LNCAP (cell line): ENCODE data around the gene COL12A1.

Source experiments
- TF ChIP-seq, protein P1 (sequence below): fragments of 450-650 bp; IDR thresholded peaks from 2 replicates; pipeline ENCODE4 v1.5.1; 2017; ENCODE audit warnings: mild to moderate bottlenecking

The COL12A1 gene

GRCh38 chr6:75103431-75103830 is 102.4 kb downstream of the COL12A1 start:
- TF ChIP-seq, protein P1, sequence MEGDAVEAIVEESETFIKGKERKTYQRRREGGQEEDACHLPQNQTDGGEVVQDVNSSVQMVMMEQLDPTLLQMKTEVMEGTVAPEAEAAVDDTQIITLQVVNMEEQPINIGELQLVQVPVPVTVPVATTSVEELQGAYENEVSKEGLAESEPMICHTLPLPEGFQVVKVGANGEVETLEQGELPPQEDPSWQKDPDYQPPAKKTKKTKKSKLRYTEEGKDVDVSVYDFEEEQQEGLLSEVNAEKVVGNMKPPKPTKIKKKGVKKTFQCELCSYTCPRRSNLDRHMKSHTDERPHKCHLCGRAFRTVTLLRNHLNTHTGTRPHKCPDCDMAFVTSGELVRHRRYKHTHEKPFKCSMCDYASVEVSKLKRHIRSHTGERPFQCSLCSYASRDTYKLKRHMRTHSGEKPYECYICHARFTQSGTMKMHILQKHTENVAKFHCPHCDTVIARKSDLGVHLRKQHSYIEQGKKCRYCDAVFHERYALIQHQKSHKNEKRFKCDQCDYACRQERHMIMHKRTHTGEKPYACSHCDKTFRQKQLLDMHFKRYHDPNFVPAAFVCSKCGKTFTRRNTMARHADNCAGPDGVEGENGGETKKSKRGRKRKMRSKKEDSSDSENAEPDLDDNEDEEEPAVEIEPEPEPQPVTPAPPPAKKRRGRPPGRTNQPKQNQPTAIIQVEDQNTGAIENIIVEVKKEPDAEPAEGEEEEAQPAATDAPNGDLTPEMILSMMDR: no peak

DNA sequence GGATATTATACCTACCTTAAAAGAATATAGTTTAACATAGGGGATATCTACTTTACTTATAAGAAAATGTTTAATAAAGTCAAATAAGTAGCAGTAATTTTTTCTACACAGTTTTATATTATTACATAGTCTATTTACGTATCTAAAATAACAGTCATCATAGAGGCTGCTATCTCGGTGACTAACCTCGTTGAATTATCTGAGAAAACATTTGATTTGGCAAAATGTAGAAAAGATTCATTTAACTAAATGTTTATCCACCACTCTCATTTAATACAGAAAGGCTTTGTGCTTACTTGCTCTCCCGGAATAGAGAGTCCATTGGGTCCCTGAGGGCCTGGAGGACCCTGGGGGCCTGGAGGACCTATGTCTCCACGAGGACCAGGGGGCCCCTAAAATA is 103.6 kb downstream of the COL12A1 start:
- TF ChIP-seq, protein P1: no peak

DNA sequence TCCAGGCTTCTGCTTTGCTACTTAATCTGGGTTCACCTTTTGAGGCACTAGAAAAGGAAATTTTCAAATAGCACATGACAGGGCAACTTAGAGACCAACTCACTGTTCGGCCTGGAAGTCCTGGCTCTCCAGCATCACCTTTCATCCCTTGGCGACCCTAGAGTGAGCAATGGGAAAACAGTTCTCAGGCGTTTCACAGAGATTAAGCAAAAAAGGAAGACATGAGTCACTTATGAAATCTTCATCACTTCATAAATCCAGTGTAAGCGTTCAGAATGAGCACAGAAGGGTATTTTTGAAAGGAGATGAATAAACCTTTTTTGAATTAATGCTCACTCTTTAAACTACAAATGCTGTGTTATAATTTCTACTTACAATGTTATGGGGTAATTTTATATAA is 104.0 kb downstream of the COL12A1 start:
- TF ChIP-seq, protein P1: no peak

DNA sequence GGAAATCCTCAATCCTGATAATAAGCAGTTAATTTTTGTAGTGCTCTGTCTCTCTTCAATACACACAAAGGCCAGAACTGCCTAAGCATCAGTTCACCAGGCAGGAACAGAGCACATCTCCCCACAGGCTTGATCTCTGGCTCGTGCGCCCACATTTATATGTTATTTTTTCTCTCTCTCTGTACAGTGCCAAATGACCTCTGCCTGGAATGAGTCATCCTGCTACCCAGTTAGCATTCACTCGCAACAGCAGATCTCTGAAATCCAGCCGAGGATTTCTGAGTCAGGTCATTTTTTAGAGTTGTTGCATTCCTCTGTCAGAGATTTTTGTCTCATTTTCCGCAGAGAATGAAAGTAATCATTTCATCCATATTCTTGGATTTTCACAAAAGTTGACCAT is 107.1 kb downstream of the COL12A1 start:
- TF ChIP-seq, protein P1: no peak

GRCh38 chr6:75096966-75097365 is 108.9 kb downstream of the COL12A1 start:
- TF ChIP-seq, protein P1: no peak

DNA sequence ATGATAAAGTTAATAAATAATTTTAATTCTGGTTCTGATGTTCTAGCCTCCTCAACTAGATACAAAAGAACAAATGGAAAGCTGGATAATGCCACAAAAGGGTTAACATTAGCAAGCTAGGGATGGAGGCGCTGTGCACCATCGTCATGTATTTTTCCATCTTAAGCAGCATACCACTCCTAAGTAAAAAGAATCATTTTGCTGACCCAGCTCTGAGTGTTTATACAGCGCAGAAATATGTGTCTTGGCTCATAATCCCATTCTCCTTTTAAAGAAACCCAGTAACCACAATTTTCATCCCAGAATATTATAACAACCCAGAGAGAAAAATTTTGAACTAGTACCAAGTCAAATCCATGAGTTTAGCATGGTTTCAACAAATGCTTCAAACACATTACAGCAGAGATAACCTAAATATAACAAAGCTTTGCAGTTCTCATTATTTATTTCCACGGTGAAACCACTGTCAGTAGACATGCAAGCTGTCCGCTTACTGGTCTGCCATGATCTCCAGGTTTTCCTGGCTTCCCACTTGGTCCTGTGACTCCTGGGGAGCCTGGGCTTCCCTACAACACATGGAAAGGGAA is 111.1 kb downstream of the COL12A1 start:
- TF ChIP-seq, protein P1: no peak

DNA sequence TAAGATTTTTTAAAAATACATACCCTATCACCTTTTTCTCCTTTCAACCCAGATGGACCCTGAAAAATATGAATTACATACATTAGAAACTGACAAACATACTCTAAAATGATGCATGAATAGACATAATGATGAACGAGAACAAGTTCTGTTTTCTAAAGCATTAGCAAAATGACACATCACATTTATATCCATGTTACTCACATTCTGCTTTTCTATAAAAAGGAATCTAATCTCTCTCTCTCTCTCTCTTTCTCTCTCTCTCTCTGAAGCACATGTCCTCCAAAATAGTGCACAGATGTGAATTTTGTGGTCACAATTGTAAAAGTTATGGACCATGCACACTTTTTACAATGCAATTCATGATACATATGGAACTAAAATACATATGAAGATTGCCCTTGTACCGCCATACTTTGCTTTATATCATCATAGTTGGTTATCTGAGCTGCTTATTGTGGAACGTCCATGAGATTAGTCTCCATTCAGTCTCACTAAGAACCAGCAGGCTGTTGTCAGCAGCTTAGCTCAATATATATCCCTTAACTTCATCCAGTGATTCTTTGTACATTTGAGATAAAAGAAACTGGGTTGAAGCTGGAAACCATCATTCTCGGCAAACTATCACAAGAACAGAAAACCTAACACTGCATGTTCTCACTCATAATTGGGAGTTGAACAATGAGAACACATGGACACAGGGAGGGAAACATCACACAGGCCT is 114.2 kb downstream of the COL12A1 start:
- TF ChIP-seq, protein P1: no peak
